Osteoblast (primary cell): Measurements from ENCODE around the gene EHBP1. TPM values are rescaled to one million over a fixed set of nuclear protein-coding genes. Genes with fewer than 3 reads are reported as not detected.
A peak's percentile ranks its signal among the peaks of the same experiment; 100 is the strongest.

ENCODE experiments used
- DNase-seq: peaks from one replicate; pipeline ENCODE4 v3.0.0; 2011; ENCODE audit warnings: low spot score, mixed read lengths; ENCODE audit not compliant: insufficient read length; ENCODE audit errors: missing footprints
- H2AFZ ChIP-seq: 2 replicates; pipeline ENCODE4 v1.6.0; 2011; ENCODE audit warnings: mild to moderate bottlenecking, low read length
- H3K27ac ChIP-seq: 2 replicates; pipeline ENCODE4 v1.5.1; 2011; ENCODE audit warnings: mild to moderate bottlenecking, low read depth, low read length, moderate library complexity
- H3K27me3 ChIP-seq: 2 replicates; pipeline ENCODE4 v1.6.0; 2012; ENCODE audit warnings: mild to moderate bottlenecking, control low read depth, inconsistent platforms, low read length, moderate library complexity; ENCODE audit not compliant: insufficient read depth
- H3K36me3 ChIP-seq: 2 replicates; pipeline ENCODE4 v1.5.1; 2011; ENCODE audit warnings: mild to moderate bottlenecking, low read length, control low read depth, moderate library complexity; ENCODE audit not compliant: insufficient read depth
- H3K4me1 ChIP-seq: 2 replicates; pipeline ENCODE4 v1.5.1; 2011; ENCODE audit warnings: mild to moderate bottlenecking, low read length, control low read depth, moderate library complexity; ENCODE audit not compliant: insufficient read depth
- H3K4me2 ChIP-seq: 2 replicates; pipeline ENCODE4 v1.6.0; 2011; ENCODE audit warnings: mild to moderate bottlenecking, low read length; ENCODE audit not compliant: insufficient read depth
- H3K4me3 ChIP-seq: fragments of 200-600 bp; sonication (generic); 3 replicates; pipeline ENCODE4 v1.5.1; 2012; ENCODE audit warnings: mild to moderate bottlenecking, low read length, inconsistent platforms; ENCODE audit not compliant: insufficient read depth
- H3K79me2 ChIP-seq: 2 replicates; pipeline ENCODE4 v1.6.0; 2012; ENCODE audit warnings: mild to moderate bottlenecking, low read length, control low read depth, inconsistent platforms; ENCODE audit not compliant: insufficient read depth
- H3K9me3 ChIP-seq: 2 replicates; pipeline ENCODE4 v1.5.1; 2011; ENCODE audit warnings: low read depth, low read length, control low read depth
- H4K20me1 ChIP-seq: 2 replicates; pipeline ENCODE4 v1.6.0; 2012; ENCODE audit warnings: mild to moderate bottlenecking, low read length, control low read depth; ENCODE audit not compliant: insufficient read depth
- CTCF ChIP-seq: IDR thresholded peaks from 2 replicates; pipeline ENCODE4 v1.5.1; 2011; ENCODE audit warnings: mild to moderate bottlenecking, low read depth, low read length, moderate library complexity; ENCODE audit errors: extremely low read depth
- total RNA-seq: library from RNA; depleted of rRNA; stranded (reverse); fragments of >200 nt; gene quantifications from 2 replicates; pipeline ENCODE4 v1.2.3, GENCODE V29; 2012

EHBP1 gene
- total RNA-seq, 1 donor: 96.3 TPM

GRCh38 chr2:62663411-62663810 is 42.1 kb upstream of the EHBP1 start:
- Histone ChIP-seq H3K27ac (peak overlapping the region; percentile 74), H3K4me2 (peak overlapping the region; percentile 32), H3K9me3 (no peaks in the 10 kb centered on the region), H3K4me3 (no peak overlapping the region), H4K20me1 (no peaks in the 10 kb centered on the region), H3K79me2 (no peaks in the 10 kb centered on the region), H3K27me3 (no peaks in the 10 kb centered on the region), H3K36me3 (no peaks in the 10 kb centered on the region), H3K4me1 (peaks cover 58% of the 10 kb centered on the region), H2AFZ (no peak overlapping the region)
- TF ChIP-seq CTCF: no peak
- DNase-seq: no peak

- TF ChIP-seq CTCF: no peak
- Histone ChIP-seq H3K4me2 (peak overlapping the region; percentile 32), H2AFZ (peak overlapping the region; percentile 25), H3K36me3 (no peaks in the 10 kb centered on the region), H3K4me1 (peaks cover 58% of the 10 kb centered on the region), H3K9me3 (no peaks in the 10 kb centered on the region), H3K27ac (peak overlapping the region; percentile 74), H3K79me2 (no peaks in the 10 kb centered on the region), H3K4me3 (peak overlapping the region; percentile 6), H4K20me1 (no peaks in the 10 kb centered on the region), H3K27me3 (no peaks in the 10 kb centered on the region)
- DNase-seq: peak; percentile 38
These were observed 41.4 kb upstream of the EHBP1 start for GRCh38 chr2:62663920-62664795.

GRCh38 chr2:62665446-62665845 is 40.1 kb upstream of the EHBP1 start:
- Histone ChIP-seq H2AFZ (no peak overlapping the region), H3K27ac (no peak overlapping the region), H3K9me3 (no peaks in the 10 kb centered on the region), H3K4me1 (peaks cover 50% of the 10 kb centered on the region), H3K79me2 (no peaks in the 10 kb centered on the region), H3K27me3 (no peaks in the 10 kb centered on the region), H4K20me1 (no peaks in the 10 kb centered on the region), H3K4me3 (no peak overlapping the region), H3K4me2 (no peak overlapping the region), H3K36me3 (no peaks in the 10 kb centered on the region)
- no peak for DNase-seq
- TF ChIP-seq CTCF: no peak

- no peaks in the 10 kb centered on the region for H4K20me1 ChIP-seq
- H2AFZ ChIP-seq: no peak overlapping the region
- no peaks in the 10 kb centered on the region for H3K36me3 ChIP-seq
- no peak overlapping the region for H3K4me2 ChIP-seq
- H3K9me3 ChIP-seq: no peaks in the 10 kb centered on the region
- no peaks in the 10 kb centered on the region for H3K27me3 ChIP-seq
- H3K79me2 ChIP-seq: no peaks in the 10 kb centered on the region
- no peak overlapping the region for H3K27ac ChIP-seq
- no peak overlapping the region for H3K4me3 ChIP-seq
- no peak for TF ChIP-seq CTCF
- no peak for DNase-seq
- H3K4me1 ChIP-seq: peaks cover 30% of the 10 kb centered on the region
These were observed 36.3 kb upstream of the EHBP1 start for GRCh38 chr2:62669180-62669579.
